Muscle of leg (tissue), 11 donors: ENCODE results near the gene ETS2. TPM values are rescaled to one million over a fixed set of nuclear protein-coding genes. Genes with fewer than 3 reads are reported as not detected.

Experiments
- DNase-seq: peaks from one replicate; pipeline ENCODE4 v3.0.0; 2013
- H3K27ac ChIP-seq: one replicate; pipeline ENCODE4 v1.5.1; 2013; ENCODE audit warnings: mild to moderate bottlenecking, low read length, control low read depth
- H3K27me3 ChIP-seq: one replicate; pipeline ENCODE4 v1.6.1; 2013; ENCODE audit warnings: low read length; ENCODE audit not compliant: control insufficient read depth, insufficient read depth
- H3K36me3 ChIP-seq: one replicate; pipeline ENCODE4 v1.6.1; 2013; ENCODE audit warnings: low read length; ENCODE audit not compliant: control insufficient read depth, insufficient read depth
- H3K4me1 ChIP-seq: one replicate; pipeline ENCODE4 v1.6.1; 2013; ENCODE audit warnings: low read length; ENCODE audit not compliant: control insufficient read depth, insufficient read depth
- H3K4me3 ChIP-seq: one replicate; pipeline ENCODE4 v1.5.1; 2013; ENCODE audit warnings: low read length, control low read depth
- H3K9me3 ChIP-seq: replicated peaks from 2 replicates; pipeline ENCODE4 v1.6.1; 2013; ENCODE audit warnings: low read depth, low read length; ENCODE audit not compliant: control insufficient read depth
- WGBS: methylation state at CpG from one replicate; pipeline ENCODE4 v1.1.5; 2013; ENCODE audit warnings: missing lambda C conversion rate; ENCODE audit not compliant: insufficient coverage; 5-methylcytosine and 5-hydroxymethylcytosine counted together
- polyA plus RNA-seq, 8 donors: library from polyadenylated mRNA; unstranded; fragments of 120-200 nt; gene quantifications; one replicate each; pipeline versions ENCODE4 v1.2.1 to v1.2.3, GENCODE V29; 2013; ENCODE audit warnings: inconsistent platforms in 1 of 8, low replicate concordance in 1 of 8; ENCODE audit not compliant: insufficient read length in 8 of 8, insufficient read depth in 1 of 8
- total RNA-seq: library from RNA; stranded (reverse); fragments of 120-200 nt; gene quantifications from one replicate; pipeline ENCODE4 v1.2.4, GENCODE V29; 2013

ETS2 gene
- total and polyA plus RNA-seq, 9 donors = 19.7 to 35.4 (median 27.0) TPM

DNA sequence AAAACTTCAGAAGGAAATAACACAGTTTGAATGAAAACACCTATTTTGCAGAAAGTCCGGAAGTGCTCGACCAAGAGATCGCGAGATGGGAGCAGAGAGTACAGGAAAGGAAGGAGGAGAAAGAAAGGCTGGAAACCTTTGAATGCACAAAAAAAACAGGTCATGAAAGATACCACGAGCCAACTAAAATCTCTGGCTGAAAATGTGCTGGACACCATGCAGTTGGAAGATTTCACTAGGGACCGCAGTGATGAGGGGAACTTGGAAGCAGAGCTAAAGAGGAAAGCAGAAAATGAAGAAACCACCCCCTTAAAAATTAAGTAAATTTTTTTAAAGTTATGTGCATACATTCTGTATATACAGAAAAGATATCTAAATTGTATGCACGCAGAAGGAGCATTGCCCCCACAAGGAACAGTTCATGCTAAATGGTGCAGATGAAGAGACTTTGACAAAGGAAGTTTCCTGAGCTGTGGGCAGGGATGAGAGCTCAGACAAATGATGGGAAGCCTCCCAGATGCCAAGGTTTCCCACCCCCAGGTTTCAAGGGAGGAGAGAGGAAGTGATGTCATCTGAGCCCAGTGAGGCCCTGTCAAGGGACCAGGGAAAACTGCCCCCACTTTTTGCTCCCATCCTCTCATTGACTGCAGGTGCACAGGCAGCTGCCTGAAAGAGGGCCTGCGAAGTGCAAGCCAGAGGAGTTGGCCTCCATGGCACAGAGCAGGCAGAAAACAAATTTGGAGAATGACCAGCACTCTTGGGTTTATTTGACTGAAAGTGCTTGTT, 52.5 kb downstream of the ETS2 start:
- peak; percentile 87 for DNase-seq
- Histone ChIP-seq H3K4me1 (peaks cover 29% of the 10 kb centered on the region), H3K27me3 (peaks cover 3% of the 10 kb centered on the region), H3K4me3 (no peak overlapping the region), H3K9me3 (no peaks in the 10 kb centered on the region), H3K36me3 (no peaks in the 10 kb centered on the region), H3K27ac (no peak overlapping the region)
- 11% methylated on average over 5 of the region's 8 CpGs for WGBS

DNA sequence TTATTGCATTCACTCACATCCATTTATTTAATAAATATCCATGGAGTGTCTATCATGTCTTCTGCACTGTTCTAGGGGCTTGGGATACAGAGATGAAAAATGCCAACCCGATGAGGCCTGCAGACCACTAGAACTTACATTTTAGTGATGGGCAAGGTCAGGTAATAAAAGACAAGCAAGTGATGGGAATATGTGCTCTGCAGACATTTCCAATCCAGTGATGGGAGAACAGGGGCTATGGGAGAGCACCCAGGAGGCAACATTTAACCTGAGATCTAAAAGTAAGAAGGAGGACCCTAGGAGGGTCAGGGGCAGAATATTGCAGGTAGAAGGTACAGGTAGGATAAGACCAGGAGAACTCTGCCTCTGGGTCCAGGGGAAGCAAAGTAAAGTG, 53.1 kb downstream of the ETS2 start:
- no peak for DNase-seq

DNA sequence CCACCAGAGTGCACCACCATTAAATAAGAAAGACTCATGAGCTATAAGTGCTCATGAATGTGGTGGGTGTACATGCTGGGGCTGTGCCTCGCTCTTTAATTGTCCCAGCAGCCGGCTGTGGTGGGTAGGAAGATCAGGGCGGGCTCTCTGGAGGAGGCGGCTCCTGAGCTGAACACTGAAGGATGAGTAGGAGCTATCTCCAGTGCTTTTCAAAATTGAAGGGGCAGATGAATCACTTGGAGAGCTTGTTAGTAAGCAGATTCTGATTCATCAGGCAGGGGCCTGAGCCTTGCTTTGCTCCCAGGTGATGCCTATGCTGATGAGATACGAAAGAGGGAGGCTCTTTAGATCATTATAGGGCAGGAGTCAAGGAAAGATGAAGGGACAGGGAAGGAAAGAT, 54.1 kb downstream of the ETS2 start:
- H3K27ac ChIP-seq = no peak overlapping the region
- H3K4me3 ChIP-seq = no peak overlapping the region
- H3K36me3 ChIP-seq = no peaks in the 10 kb centered on the region
- peaks cover 3% of the 10 kb centered on the region for H3K27me3 ChIP-seq
- DNase-seq = no peak
- WGBS = 81% methylated on average over 5 of the region's 5 CpGs
- peaks cover 27% of the 10 kb centered on the region for H3K4me1 ChIP-seq
- H3K9me3 ChIP-seq = no peaks in the 10 kb centered on the region

More for the DNA sequence above, 53.1 kb downstream of the ETS2 start:
- H3K36me3 ChIP-seq = no peaks in the 10 kb centered on the region
- no peak overlapping the region for H3K4me3 ChIP-seq
- H3K27me3 ChIP-seq = peaks cover 3% of the 10 kb centered on the region
- WGBS = 100% methylated on average over 1 of the region's 1 CpG
- peaks cover 27% of the 10 kb centered on the region for H3K4me1 ChIP-seq
- H3K27ac ChIP-seq = no peak overlapping the region
- no peaks in the 10 kb centered on the region for H3K9me3 ChIP-seq

DNA sequence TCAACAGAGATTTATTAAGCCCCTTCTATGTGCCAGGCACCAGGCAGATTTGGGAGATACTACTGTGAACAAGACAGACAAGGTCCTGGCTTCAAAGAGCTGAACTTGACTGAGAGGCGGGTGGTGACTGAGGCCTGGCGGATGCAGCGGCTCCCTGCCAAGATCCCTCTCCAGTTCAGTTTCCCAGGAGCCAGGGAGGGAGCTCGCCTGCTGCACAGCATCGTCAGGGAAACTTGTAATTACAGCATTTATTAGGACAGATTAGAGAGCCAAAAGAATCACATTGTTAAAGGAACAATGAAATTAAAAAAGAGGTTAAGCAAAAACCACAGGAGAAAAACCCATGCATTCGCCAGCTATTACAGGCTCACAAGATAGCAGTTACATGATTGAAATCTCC, 55.3 kb downstream of the ETS2 start:
- H3K27me3 ChIP-seq = peaks cover 3% of the 10 kb centered on the region
- no peaks in the 10 kb centered on the region for H3K9me3 ChIP-seq
- H3K27ac ChIP-seq = no peak overlapping the region
- DNase-seq = peak; percentile 81
- H3K36me3 ChIP-seq = no peaks in the 10 kb centered on the region
- peaks cover 27% of the 10 kb centered on the region for H3K4me1 ChIP-seq
- 58% methylated on average over 2 of the region's 6 CpGs for WGBS
- no peak overlapping the region for H3K4me3 ChIP-seq

DNA sequence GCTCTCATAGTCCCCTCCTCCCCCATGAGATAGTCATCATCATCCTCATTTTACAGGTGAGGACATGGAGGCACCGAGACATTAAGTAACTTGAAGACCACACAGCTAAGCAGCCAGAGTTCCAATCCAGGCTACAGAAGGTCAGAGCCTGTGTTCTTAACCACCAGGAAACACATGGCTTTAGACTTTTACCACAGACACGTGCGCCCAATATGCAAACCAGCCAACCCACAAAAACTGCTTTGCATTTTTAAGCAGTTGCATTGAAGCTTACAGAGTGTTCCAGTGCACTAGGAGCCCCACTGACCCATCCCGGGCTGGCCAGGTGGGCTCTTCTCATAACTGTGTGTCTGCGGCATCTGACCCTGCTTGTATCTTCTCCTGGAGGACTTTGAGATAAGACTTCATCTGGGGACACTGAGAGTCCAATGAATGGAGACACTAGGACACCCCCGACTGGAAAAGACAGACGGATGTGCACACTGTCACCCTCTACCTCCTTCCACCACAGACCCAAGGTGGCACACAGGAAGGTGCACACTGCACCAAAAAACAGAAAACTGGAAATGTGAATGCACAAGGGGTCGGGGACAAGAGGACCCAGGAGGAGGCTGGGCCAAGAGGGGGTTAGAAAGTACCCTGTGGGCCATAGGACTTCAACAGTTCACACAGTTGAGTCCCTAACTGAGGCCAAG, 56.4 kb downstream of the ETS2 start:
- Histone ChIP-seq H3K36me3 (no peaks in the 10 kb centered on the region), H3K9me3 (no peaks in the 10 kb centered on the region), H3K27ac (no peak overlapping the region), H3K4me3 (no peak overlapping the region), H3K27me3 (peaks cover 3% of the 10 kb centered on the region), H3K4me1 (peaks cover 19% of the 10 kb centered on the region)
- DNase-seq = no peak
- 89% methylated on average over 8 of the region's 8 CpGs for WGBS

DNA sequence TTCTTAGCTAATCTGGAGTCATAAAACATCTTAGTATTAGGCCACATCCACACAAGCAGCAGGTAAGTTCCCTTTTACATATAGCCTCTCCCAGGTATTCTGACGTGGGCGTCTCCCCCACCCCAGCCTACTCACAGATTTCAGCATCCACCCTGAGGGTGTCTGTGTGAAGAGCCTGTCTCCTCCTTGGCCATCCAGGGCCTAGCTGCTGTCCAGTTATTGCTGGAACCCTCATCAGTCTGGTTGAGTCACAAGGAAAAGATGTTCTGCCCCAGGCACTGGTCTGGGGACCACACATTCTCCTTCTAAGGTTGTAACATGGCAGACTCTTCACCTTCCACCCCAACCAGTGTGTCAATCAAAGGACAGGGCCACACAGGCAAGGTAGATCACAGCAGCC, 57.6 kb downstream of the ETS2 start:
- H3K36me3 ChIP-seq = no peaks in the 10 kb centered on the region
- H3K27me3 ChIP-seq = peaks cover 3% of the 10 kb centered on the region
- 100% methylated on average over 2 of the region's 2 CpGs for WGBS
- H3K4me1 ChIP-seq = peaks cover 9% of the 10 kb centered on the region
- no peak for DNase-seq
- no peak overlapping the region for H3K4me3 ChIP-seq
- H3K9me3 ChIP-seq = no peaks in the 10 kb centered on the region
- no peak overlapping the region for H3K27ac ChIP-seq

DNA sequence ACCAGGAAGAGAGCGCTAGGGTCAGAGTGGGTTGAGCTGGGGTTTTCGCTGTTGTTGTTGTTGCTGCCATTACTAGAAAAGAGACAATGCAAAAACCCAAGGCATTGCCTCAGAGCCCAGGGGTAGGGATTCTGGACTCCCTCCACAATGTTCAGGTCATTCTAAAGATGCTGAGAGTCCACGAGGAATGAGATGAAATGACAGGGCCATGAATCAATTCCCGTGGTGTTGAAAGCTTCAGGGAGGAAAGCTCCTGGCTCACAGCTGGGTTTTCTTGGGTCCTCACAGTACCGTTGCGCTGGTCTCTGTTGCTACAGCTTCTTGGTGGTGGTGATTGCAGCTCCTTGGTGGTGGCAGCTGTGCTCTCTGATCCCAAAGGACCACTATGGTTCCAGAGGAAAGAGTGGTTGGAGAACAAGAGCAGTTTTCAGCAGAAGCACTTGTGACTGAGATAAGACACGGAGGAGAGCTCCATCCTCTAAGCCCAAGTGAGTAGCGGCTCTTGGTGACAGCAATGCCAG, 58.2 kb downstream of the ETS2 start:
- Histone ChIP-seq H3K4me1 (peaks cover 4% of the 10 kb centered on the region), H3K9me3 (no peaks in the 10 kb centered on the region), H3K36me3 (no peaks in the 10 kb centered on the region), H3K27ac (no peak overlapping the region), H3K27me3 (no peaks in the 10 kb centered on the region), H3K4me3 (no peak overlapping the region)
- DNase-seq = no peak
- WGBS = 78% methylated on average over 7 of the region's 8 CpGs

DNA sequence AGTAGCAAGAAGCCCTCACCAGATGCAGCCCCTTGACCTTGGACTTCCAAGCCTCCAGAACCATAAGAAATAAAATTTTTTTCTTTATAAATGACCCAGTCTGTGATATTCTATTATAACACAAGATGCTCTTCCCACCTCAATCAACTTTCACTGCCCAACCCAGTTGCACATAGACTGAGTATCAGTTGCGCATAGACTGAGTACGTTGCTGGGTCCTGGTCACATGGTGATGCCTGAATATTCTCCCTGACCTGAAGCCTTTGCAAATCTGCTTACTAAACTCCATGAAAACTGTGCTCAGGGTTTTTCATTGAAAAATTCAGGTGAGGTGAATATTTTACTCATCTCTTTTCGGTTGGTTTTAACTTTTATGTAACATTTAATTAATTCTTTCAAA, 59.2 kb downstream of the ETS2 start:
- Histone ChIP-seq H3K27ac (no peak overlapping the region), H3K4me1 (peaks cover 2% of the 10 kb centered on the region), H3K9me3 (no peaks in the 10 kb centered on the region), H3K27me3 (no peaks in the 10 kb centered on the region), H3K36me3 (no peaks in the 10 kb centered on the region), H3K4me3 (no peak overlapping the region)
- WGBS = no CpG with 5 or more reads among the region's 3 CpGs
- no peak for DNase-seq

DNA sequence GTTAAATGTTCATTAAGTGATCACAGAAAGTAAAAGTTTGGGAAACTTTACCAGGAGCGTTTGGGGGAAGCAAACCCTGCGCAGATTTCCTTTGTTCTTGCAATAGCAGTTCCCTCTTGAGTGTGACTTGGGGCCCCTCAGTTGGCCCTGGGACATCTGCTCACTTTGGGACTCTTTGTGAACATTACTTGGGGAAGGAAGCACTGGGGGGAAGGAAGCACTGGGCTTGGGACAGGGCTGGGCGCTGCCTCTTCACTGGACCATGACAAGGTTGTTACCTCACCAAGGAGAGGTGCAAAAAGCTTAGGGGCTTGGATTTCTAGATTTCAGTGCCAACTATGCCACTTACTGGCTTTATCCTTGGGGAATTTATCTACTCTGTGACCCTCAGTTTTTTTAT, 63.5 kb downstream of the ETS2 start:
- Histone ChIP-seq H3K9me3 (no peaks in the 10 kb centered on the region), H3K4me3 (no peak overlapping the region), H3K4me1 (no peaks in the 10 kb centered on the region), H3K36me3 (no peaks in the 10 kb centered on the region), H3K27me3 (no peaks in the 10 kb centered on the region), H3K27ac (no peak overlapping the region)
- DNase-seq = peak; percentile 45
- WGBS = 100% methylated on average over 2 of the region's 3 CpGs

DNA sequence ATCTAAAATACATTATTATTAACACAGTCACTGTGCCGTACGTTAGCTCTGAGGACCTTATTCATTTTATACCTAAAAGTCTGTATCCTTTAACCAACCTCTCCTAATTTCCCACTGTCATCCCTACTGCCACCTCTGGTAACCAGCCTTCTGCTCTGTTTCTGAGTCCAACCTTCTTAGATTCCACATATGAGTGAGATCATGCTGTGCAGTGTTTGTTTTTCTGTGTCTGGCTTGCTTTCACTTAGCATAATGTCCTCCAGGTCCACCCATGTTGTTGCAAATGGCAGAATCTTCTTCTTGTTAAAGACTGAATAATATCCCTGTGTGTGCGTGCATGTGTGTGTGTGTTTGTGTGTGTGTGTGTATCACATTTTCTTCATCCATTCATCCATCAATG, 64.2 kb downstream of the ETS2 start:
- Histone ChIP-seq H3K27ac (no peak overlapping the region), H3K27me3 (no peaks in the 10 kb centered on the region), H3K9me3 (no peaks in the 10 kb centered on the region), H3K4me3 (no peak overlapping the region), H3K4me1 (no peaks in the 10 kb centered on the region), H3K36me3 (no peaks in the 10 kb centered on the region)
- DNase-seq = no peak
- 70% methylated on average over 2 of the region's 3 CpGs for whole genome bisulfite sequencing
